Right lobe of liver (tissue), 6 donors: ENCODE measurements around the gene KBTBD12. TPM values are rescaled to one million over a fixed set of nuclear protein-coding genes. Genes with fewer than 3 reads are reported as not detected.

Experiments used
- ATAC-seq, 4 donors: fragments of 200-7000 bp; cut with Tn5 transposase; one replicate each; pipeline ENCODE4 v1.9.1; 2020; ENCODE audit warnings: mild to moderate bottlenecking in 4 of 4, moderate library complexity in 4 of 4
- DNase-seq, 3 donors: peaks; one replicate each; pipeline ENCODE4 v3.0.0-alpha.2; 2020
- H3K27ac ChIP-seq, 3 donors: fragments of 200-600 bp; one replicate each; pipeline ENCODE4 v1.8.0; 2022
- H3K27me3 ChIP-seq, 2 donors: fragments of 200-600 bp; one replicate each; pipeline ENCODE4 v1.8.0; 2022
- H3K36me3 ChIP-seq, 4 donors: fragments of 200-600 bp; sonication (generic) in 1 of 4; one replicate each; pipeline versions ENCODE4 v1.5.1 to v1.8.0; 2017 to 2022; ENCODE audit warnings: control low read depth in 1 of 4
- H3K4me1 ChIP-seq, 4 donors: fragments of 200-600 bp; sonication (generic) in 1 of 4; one replicate each; pipeline versions ENCODE4 v1.5.1 to v1.8.0; 2017 to 2022; ENCODE audit warnings: control low read depth in 1 of 4
- H3K4me3 ChIP-seq, 3 donors: fragments of 200-600 bp; one replicate each; pipeline ENCODE4 v1.8.0; 2022
- H3K9me3 ChIP-seq, 4 donors: fragments of 200-600 bp; sonication (generic) in 1 of 4; one replicate each; pipeline versions ENCODE4 v1.5.1 to v1.8.0; 2017 to 2022; ENCODE audit warnings: control low read depth in 1 of 4
- POLR2A ChIP-seq: fragments of 450-650 bp; IDR thresholded peaks from one replicate; pipeline ENCODE4 v1.6.1; 2017; ENCODE audit warnings: antibody characterized with exemption, mild to moderate bottlenecking
- WGBS: methylation state at CpG from one replicate; pipeline ENCODE4 v1.1.6; 2018; ENCODE audit warnings: low coverage, low lambda C conversion rate; ENCODE audit not compliant: insufficient coverage; ENCODE audit errors: missing lambda C conversion rate; 5-methylcytosine and 5-hydroxymethylcytosine counted together
- intact Hi-C, 2 donors: fragments of 100-400 bp; cut with DNase I; formaldehyde crosslinking; loops; one replicate each; pipeline versions ENCODE4 v1.11.2 to v1.14.1; 2022
- total RNA-seq, 6 experiments: library from RNA; depleted of rRNA in 2 of 6; stranded (reverse); fragments of >200 nt in 2 of 6; fragmentation: NEBNext Ultra II Directional in 3 of 6; extraction: Animal tissue kit (Norgen Biotek cat#: 25700) in 3 of 6; gene quantifications; one replicate each; pipeline versions ENCODE4 v1.1.0 to v1.2.4, GENCODE V29; 2016 to 2023
- TF ChIP-seq, protein P1 (sequence below), 4 donors: fragments of 200-600 bp in 3 of 4; fragments of 450-650 bp in 1 of 4; IDR thresholded peaks; one replicate each; pipeline versions ENCODE4 v1.5.1 to v1.8.0; 2016 to 2022; ENCODE audit warnings: antibody characterized with exemption in 4 of 4, mild to moderate bottlenecking in 2 of 4
- donor health status: DM: no; HTN: yes; CAD: no.
- donor health status: DM: no; HTN: no; CAD: no.
- donor health status: DM: no; HTN: no; CAD: no.
- donor health status: DM: no; HTN: yes; CAD: no.
- donor health status: DM: no; HTN: yes; CAD: no.

KBTBD12 gene
- total RNA-seq, 6 experiments from 2014 or later = 0.22 TPM; not detected in 5

DNA sequence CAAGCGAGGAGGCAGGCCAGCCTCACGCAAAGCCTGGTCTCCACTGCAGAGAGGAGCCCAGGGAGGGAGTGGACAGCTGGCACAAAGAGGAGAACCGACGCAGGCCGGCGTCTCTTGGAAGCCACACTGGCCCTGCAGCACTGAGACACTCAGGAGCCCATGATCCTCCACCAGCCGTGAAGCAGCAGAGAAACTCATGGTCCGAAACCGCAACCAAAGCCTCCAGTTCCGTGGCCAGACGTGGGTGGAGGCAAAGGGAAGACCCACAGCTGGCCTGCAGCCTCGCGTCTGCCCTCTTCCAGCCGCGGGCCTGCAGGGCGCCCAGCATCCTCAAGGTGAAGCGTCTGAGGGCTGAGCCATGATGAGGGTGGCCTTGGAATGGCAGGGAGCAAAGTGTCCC lies 75.0 kb downstream of the KBTBD12 start:
- intact Hi-C loops = no loop called here
- Histone ChIP-seq H3K4me3 (no peak overlapping the region), H3K36me3 (no peaks in the 10 kb centered on the region), H3K27ac (no peak overlapping the region), H3K9me3 (no peaks in the 10 kb centered on the region), H3K4me1 (peaks cover 0 to 15% (median 6%) of the 10 kb centered on the region in 4 donors), H3K27me3 (no peaks in the 10 kb centered on the region)
- TF ChIP-seq POLR2A = no peak
- TF ChIP-seq, protein P1, sequence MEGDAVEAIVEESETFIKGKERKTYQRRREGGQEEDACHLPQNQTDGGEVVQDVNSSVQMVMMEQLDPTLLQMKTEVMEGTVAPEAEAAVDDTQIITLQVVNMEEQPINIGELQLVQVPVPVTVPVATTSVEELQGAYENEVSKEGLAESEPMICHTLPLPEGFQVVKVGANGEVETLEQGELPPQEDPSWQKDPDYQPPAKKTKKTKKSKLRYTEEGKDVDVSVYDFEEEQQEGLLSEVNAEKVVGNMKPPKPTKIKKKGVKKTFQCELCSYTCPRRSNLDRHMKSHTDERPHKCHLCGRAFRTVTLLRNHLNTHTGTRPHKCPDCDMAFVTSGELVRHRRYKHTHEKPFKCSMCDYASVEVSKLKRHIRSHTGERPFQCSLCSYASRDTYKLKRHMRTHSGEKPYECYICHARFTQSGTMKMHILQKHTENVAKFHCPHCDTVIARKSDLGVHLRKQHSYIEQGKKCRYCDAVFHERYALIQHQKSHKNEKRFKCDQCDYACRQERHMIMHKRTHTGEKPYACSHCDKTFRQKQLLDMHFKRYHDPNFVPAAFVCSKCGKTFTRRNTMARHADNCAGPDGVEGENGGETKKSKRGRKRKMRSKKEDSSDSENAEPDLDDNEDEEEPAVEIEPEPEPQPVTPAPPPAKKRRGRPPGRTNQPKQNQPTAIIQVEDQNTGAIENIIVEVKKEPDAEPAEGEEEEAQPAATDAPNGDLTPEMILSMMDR (IDR thresholded peaks at IDR 0.05) = no peak
- DNase-seq = no peak
- WGBS = no CpG with 5 or more reads among the region's 17 CpGs
- ATAC-seq = no peak

DNA sequence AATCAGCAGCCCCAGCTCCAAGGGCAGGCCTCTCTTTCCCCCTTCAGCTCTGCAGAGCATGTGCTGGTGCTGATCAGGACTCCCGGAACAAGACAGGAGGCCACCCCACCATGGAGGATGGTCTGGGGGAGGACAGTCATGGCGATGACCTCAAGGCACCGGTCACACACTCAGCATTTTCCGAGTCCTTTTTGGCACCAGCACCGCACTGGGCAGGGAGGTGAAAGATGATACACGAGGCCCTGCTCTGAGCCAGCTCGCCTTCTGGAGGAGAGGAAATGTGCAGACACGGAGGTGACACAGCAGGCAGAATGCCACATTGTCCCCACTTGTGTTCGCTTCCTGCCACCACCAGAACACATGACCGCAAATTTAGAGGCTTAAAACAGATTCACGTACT lies 75.4 kb downstream of the KBTBD12 start:
- DNase-seq = no peak
- Histone ChIP-seq H3K36me3 (no peaks in the 10 kb centered on the region), H3K27me3 (no peaks in the 10 kb centered on the region), H3K27ac (no peak overlapping the region), H3K9me3 (no peaks in the 10 kb centered on the region), H3K4me1 (peaks cover 0 to 15% (median 6%) of the 10 kb centered on the region in 4 donors), H3K4me3 (no peak overlapping the region)
- intact Hi-C loops = no loop called here
- 82% methylated on average over 7 of the region's 11 CpGs for WGBS
- TF ChIP-seq POLR2A = no peak
- TF ChIP-seq, protein P1 (IDR thresholded peaks at IDR 0.05) = no peak
- no peak for ATAC-seq

- H3K9me3 ChIP-seq = no peaks in the 10 kb centered on the region
- H3K27ac ChIP-seq = no peak overlapping the region
- no peak for TF ChIP-seq POLR2A
- TF ChIP-seq, protein P1 (IDR thresholded peaks at IDR 0.05) = no peak
- peaks cover 0 to 15% (median 6%) of the 10 kb centered on the region in 4 donors for H3K4me1 ChIP-seq
- no peak for DNase-seq
- no peaks in the 10 kb centered on the region for H3K36me3 ChIP-seq
- no peak for ATAC-seq
- H3K4me3 ChIP-seq = no peak overlapping the region
- H3K27me3 ChIP-seq = no peaks in the 10 kb centered on the region
- 90% methylated on average over 6 of the region's 12 CpGs for WGBS
- intact Hi-C loops = no loop called here
These were observed 76.2 kb downstream of the KBTBD12 start for GRCh38 chr3:127991251-127991650.

GRCh38 chr3:127991681-127992080 lies 76.6 kb downstream of the KBTBD12 start:
- no peak for ATAC-seq
- H3K4me1 ChIP-seq = peaks cover 0 to 13% (median 5%) of the 10 kb centered on the region in 4 donors
- intact Hi-C loops = no loop called here
- no peak for TF ChIP-seq POLR2A
- TF ChIP-seq, protein P1 (IDR thresholded peaks at IDR 0.05) = no peak
- H3K27me3 ChIP-seq = no peaks in the 10 kb centered on the region
- H3K4me3 ChIP-seq = no peak overlapping the region
- no peaks in the 10 kb centered on the region for H3K9me3 ChIP-seq
- DNase-seq = no peak
- 86% methylated on average over 5 of the region's 6 CpGs for WGBS
- no peaks in the 10 kb centered on the region for H3K36me3 ChIP-seq
- H3K27ac ChIP-seq = no peak overlapping the region

DNA sequence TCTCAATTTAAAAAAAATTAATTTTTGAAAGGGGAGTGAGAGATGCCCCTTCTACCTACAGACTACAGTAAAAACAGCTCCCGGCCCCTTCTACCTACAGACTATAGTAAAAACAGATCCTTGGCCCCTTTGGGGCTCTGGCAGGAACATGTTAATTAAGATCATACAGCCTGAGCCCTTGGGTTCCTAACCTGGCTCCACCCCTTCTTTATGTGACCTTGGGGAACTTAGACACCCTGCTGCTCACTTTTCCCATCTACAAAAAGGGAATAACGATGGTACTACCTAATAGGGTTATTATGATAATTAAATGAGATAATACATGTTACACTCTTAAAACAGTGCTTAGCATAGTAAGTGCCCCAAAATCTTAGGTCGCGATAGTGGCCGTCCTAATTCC lies 77.1 kb downstream of the KBTBD12 start:
- DNase-seq = no peak
- H3K4me1 ChIP-seq = peaks cover 0 to 9% (median 3%) of the 10 kb centered on the region in 4 donors
- TF ChIP-seq, protein P1 (IDR thresholded peaks at IDR 0.05) = no peak
- TF ChIP-seq POLR2A = no peak
- intact Hi-C loops = no loop called here
- no peaks in the 10 kb centered on the region for H3K27me3 ChIP-seq
- no peak for ATAC-seq
- H3K27ac ChIP-seq = no peak overlapping the region
- H3K4me3 ChIP-seq = no peak overlapping the region
- H3K9me3 ChIP-seq = no peaks in the 10 kb centered on the region
- WGBS = 84% methylated on average over 4 of the region's 5 CpGs
- no peaks in the 10 kb centered on the region for H3K36me3 ChIP-seq
